ENCODE results near the gene DIAPH3. TPM values are rescaled to one million over a fixed set of nuclear protein-coding genes. Genes with fewer than 3 reads are reported as not detected.

The DIAPH3 gene
- total and polyA plus RNA-seq, 2 of the 4 experiments (the other 2 are of a cell fraction): 8.9 to 9.3 TPM

DNA sequence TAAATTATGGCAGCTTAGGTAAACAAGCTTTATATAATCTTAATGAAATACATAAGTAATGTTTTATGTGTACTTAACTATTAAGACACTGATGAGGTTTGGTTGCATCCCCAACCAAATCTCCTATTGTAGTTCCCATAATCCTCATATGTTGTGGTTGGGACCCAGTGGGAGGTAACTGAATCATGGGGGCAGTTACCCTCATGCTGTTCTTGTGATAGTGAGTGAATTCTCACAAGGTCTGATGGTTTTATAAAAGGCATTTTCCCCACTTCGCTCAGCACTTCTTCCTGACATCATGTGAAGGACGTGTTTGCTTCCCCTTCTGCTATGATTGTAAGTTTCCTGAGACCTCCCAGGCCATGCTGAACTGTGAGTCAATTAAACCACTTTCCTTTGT, 212.7 kb downstream of the DIAPH3 start:
- no CpG with 5 or more reads among the region's 2 CpGs for WGBS, 2 experiments (ENCODE audit: extremely low coverage in 2 of 2, insufficient read length in 1 of 2)
- Histone ChIP-seq H3K36me3 (ENCODE audit: control insufficient read depth, insufficient read depth, low read length) (no peaks in the 10 kb centered on the region), H3K23ac (ENCODE audit: low read depth, low read length) (no peak overlapping the region), H3K14ac (replicated peaks; ENCODE audit: low read depth, low read length) (no peak overlapping the region), H4K8ac (ENCODE audit: low read depth in 2 of 2, low read length in 2 of 2) (no peak overlapping the region), H3K9me3 (ENCODE audit: control insufficient read depth, insufficient read depth, low read length) (no peaks in the 10 kb centered on the region; the same call in 1 of the 2 replicates), H3K18ac (ENCODE audit: low read depth, low read length) (no peak overlapping the region), H3K9me1 (ENCODE audit: insufficient read depth, low read length) (no peaks in the 10 kb centered on the region), H4K5ac (ENCODE audit: low read depth, low read length) (no peak overlapping the region), H4K91ac (ENCODE audit: insufficient read depth, low read depth, low read length) (no peak overlapping the region), H2AK9ac (replicated peaks; ENCODE audit: low read depth, low read length, poor library complexity) (no peak overlapping the region), H2AK5ac (ENCODE audit: low read depth, low read length) (no peak overlapping the region), H3K4ac (ENCODE audit: low read depth, low read length) (no peak overlapping the region), H2BK20ac (ENCODE audit: low read depth, low read length) (no peak overlapping the region), H3K4me3 (ENCODE audit: insufficient read depth, low read depth, low read length) (no peak overlapping the region), H2BK15ac (ENCODE audit: low read depth, low read length) (no peak overlapping the region), H3K56ac (ENCODE audit: extremely low read depth, insufficient read depth, low read length) (no peak overlapping the region), H3K4me2 (ENCODE audit: low read depth, low read length) (no peak overlapping the region), H2AFZ (replicated peaks; ENCODE audit: low read length, poor library complexity) (no peak overlapping the region), H4K20me1 (ENCODE audit: insufficient read depth, low read length) (no peaks in the 10 kb centered on the region), H2BK5ac (ENCODE audit: low read depth, low read length, poor library complexity, severe bottlenecking) (no peak overlapping the region), H3K9ac (ENCODE audit: low read depth, low read length) (no peak overlapping the region), H3K79me1 (ENCODE audit: low read depth in 1 of 2, low read length in 2 of 2) (peaks cover 3 to 9% of the 10 kb centered on the region in 2 experiments; a peak in 2 of 4 replicates), H3K27ac (ENCODE audit: insufficient read depth, low read length) (no peak overlapping the region), H3K4me1 (ENCODE audit: control insufficient read depth, insufficient read depth, low read length) (no peaks in the 10 kb centered on the region; the same call in 1 of the 2 replicates), H2BK120ac (ENCODE audit: low read depth, low read length) (no peak overlapping the region), H3K27me3 (ENCODE audit: control insufficient read depth, insufficient read depth, low read length) (no peaks in the 10 kb centered on the region)
- dilution Hi-C loops (cut with HindIII; ENCODE audit: low sequenced_read_pairs, unreplicated experiment) (no loop called here), intact Hi-C loops (cut with micrococcal nuclease) (no loop called here), in situ Hi-C loops (cut with MboI; ENCODE audit: low sequenced_read_pairs) (no loop called here)
- no peak for DNase-seq
- ChIA-PET CTCF (no interaction called here), POLR2A (ENCODE audit: unreplicated experiment) (no interaction called here)
- ATAC-seq (ENCODE audit: low read depth): no peak
- no TSS peak for BruUV-seq (replicated peaks)
- TF ChIP-seq FOS (IDR thresholded peaks at IDR 0.05; ENCODE audit: low read depth, low read length): no peak
- no peak for TF ChIP-seq NFE2L2 (IDR thresholded peaks at IDR 0.05; ENCODE audit: low read depth, low read length)
- TF ChIP-seq BHLHE40 (IDR thresholded peaks at IDR 0.05; ENCODE audit: low read depth, low read length): no peak
